Retinal pigment epithelial cell (primary cell): Measurements from ENCODE around the gene SHISA5.

ENCODE experiments used
- DNase-seq: peaks from one replicate; pipeline ENCODE4 v3.0.0-alpha.2; 2010; ENCODE audit warnings: low read depth
- H3K4me3 ChIP-seq: 2 replicates; pipeline ENCODE4 v1.5.1; 2011; ENCODE audit warnings: mild to moderate bottlenecking, low read length, control low read depth, moderate library complexity
- TF ChIP-seq, protein P1 (sequence below): conservative IDR thresholded peaks from 2 replicates; pipeline ENCODE4 v1.5.1; 2011; ENCODE audit warnings: low read depth, low read length, control low read depth, inconsistent platforms

SHISA5 gene

DNA sequence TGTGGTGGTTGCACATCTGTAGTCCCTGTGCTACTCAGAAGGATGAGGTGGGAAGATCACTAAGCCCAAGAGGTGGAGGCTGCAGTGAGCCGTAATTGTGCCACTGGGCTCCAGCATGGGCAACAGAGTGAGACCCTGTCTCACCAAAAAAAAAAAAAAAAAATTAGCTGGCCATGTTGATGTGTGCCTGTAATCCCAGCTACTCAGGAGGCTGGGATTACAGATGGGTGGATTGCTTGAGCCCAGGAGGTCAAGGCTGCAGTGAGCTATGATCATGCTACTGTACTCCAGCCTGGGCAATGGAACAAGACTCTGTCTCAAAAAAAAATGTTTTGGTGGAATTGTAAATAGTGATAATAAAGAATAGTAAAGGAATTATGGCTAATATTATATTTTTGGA is 47.5 kb downstream of the SHISA5 start:
- TF ChIP-seq, protein P1, sequence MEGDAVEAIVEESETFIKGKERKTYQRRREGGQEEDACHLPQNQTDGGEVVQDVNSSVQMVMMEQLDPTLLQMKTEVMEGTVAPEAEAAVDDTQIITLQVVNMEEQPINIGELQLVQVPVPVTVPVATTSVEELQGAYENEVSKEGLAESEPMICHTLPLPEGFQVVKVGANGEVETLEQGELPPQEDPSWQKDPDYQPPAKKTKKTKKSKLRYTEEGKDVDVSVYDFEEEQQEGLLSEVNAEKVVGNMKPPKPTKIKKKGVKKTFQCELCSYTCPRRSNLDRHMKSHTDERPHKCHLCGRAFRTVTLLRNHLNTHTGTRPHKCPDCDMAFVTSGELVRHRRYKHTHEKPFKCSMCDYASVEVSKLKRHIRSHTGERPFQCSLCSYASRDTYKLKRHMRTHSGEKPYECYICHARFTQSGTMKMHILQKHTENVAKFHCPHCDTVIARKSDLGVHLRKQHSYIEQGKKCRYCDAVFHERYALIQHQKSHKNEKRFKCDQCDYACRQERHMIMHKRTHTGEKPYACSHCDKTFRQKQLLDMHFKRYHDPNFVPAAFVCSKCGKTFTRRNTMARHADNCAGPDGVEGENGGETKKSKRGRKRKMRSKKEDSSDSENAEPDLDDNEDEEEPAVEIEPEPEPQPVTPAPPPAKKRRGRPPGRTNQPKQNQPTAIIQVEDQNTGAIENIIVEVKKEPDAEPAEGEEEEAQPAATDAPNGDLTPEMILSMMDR = no peak
- no peak overlapping the region for H3K4me3 ChIP-seq
- DNase-seq = no peak

DNA sequence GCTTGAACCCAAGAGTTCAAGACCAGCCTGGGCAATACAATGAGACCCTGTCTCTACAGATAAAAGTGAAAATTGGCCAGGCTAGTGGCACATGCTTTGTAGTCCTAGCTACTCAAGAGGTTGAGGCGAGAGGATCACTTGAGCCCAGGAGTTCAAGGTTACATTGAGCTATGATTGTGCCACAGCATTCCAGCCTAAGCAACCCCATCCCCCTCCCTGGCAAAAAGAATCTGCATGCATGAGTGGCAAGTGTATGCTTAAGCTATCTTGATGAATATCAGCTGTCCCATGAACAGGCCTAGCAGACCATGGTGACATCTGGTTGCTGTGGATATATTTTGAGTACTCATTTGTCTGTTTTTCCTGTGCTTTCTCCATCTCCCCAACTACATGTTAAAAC is 52.7 kb downstream of the SHISA5 start:
- H3K4me3 ChIP-seq = no peak overlapping the region
- DNase-seq = no peak
- TF ChIP-seq, protein P1 = no peak

DNA sequence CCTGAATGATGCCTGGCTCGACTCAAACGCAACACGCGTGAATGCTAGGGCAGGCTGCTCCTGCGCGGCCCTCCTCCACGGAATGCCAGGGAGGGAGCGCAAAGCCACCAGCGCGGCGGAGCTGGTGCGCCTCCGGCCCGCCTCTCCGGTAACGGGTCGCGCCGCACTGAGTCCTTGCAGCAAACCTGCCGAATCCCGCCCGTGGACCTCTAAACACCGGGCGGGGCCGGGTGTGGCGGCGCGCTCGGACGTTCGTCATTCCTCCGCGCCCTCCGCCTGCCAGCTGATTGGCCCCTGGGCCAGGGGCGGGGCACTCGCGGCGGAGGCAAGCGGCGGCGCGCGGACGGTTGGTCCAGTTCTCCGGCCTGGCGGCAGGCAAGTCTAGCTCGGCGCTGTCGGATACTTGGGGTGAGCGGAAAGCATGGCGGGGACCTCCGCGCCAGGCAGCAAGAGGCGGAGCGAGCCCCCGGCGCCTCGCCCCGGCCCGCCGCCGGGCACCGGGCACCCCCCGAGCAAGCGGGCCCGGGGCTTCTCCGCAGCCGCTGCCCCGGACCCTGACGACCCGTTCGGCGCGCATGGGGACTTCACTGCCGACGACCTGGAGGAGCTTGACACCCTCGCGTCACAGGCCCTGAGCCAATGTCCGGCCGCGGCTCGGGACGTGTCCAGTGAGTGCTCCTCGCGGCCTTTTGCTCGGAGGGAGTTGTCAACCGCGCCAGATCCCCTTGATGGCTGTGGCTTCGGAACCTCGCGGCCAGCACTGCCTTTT is 57.4 kb downstream of the SHISA5 start, which contains the start of gene ATRIP:
Gene ATRIP (plus strand): TSS at position 313 of the 769 bp plus-strand sequence. CDS start 109 bp downstream, at position 422.
- DNase-seq = no peak
- peak within 1 kb of the TSS; percentile 92 for H3K4me3 ChIP-seq
- TF ChIP-seq, protein P1 = no peak

DNA sequence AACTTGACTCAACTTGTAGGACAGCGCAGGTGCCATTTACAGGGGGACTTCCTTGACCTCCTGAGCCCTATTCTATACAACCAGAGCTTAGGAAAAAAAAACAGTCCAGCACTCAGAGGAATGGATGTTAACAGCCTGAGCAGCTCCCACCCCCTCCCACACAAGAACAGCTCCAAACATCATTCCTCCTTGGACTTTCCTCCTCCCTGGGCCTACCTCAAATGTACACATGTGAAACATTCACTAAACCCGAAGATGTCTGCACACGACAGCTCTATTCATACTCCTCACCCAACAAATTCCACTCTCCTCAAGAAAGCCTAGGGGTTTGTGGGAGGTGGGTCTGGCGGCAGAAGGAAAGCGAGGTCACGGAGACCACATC is 57.9 kb downstream of the SHISA5 start:
- no peak for DNase-seq
- peak overlapping the region; percentile 92 for H3K4me3 ChIP-seq
- TF ChIP-seq, protein P1 = no peak

DNA sequence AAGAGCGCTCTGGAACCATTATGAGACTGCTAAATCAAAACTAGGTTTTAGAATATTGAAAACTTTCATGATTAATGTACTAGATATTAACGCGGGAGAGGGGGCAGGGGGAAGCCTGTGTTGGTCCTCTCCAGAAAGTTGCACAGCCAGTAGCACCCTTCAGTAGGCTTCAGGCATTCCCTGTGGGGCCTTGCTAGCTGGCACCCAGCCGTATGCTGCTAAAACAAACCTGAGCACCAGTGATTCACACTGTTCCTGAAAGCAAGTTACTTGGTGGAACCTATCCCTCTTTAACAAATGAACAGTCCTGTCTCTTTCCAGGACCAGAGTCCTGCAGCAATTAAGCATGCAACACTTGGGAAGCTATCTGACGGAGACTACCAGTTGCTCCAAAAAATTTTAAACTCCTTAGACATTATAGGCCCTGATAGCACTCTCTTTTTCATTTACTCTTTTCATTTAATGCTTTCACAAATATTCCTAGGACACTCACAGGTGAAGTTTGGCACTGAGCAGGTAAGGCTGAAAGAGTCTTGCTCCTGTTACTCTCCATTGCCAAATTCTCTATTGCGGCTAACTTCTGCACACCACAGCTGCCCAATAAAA is 58.6 kb downstream of the SHISA5 start:
- peak overlapping the region; percentile 92 for H3K4me3 ChIP-seq
- TF ChIP-seq, protein P1 = no peak
- DNase-seq = no peak

DNA sequence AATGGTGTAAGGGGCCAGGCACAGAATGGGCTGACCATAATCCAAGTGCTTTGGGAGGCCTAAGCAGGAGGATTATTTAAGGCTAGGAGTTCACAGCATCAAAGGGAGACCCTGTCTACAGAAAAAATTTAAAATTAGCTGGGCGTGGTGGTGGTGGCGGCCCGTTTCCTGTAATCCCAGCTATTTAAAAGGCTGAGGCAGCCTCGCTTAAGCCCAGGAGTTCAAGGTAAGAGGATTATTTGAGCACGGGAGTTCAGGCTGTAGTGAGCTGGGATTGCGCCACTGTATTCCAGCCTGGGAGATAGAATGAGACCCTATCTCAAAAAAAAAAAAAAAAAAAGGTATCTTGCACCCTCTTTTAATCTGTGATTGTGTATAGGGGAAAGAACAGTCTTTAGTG is 62.0 kb downstream of the SHISA5 start:
- H3K4me3 ChIP-seq = peak overlapping the region; percentile 87
- no peak for DNase-seq
- TF ChIP-seq, protein P1 = no peak

DNA sequence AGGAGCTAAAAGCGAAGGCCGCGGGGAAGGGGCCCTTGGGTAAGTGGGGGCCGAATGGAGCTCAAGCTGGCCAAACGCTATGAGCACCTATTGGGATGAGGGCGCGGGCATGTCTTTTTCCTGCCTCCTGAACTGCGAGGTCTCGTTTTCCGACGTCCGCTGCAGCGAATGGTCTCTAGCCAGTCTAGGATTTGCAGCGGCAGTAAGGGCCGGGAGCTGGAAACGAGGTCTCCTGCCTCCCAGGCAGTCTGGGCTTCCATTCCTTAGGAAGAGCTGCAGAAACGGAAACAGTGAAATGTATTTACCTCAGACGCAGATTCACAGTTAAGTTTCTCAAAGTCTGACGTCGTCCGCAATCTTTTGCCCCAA is 63.4 kb downstream of the SHISA5 start:
- H3K4me3 ChIP-seq = peak overlapping the region; percentile 87
- TF ChIP-seq, protein P1 = no peak
- DNase-seq = no peak
